Glutamatergic neuron (in vitro differentiated cells): ENCODE data around the gene HMX2. TPM values are rescaled to one million over a fixed set of nuclear protein-coding genes. Genes with fewer than 3 reads are reported as not detected.

Experiments
- DNase-seq: peaks from one replicate; pipeline ENCODE4 v3.0.0; 2022
- H3K27ac Mint-ChIP-seq: one replicate; pipeline ENCODE4 v1.8.0; 2020; ENCODE audit warnings: mild to moderate bottlenecking, mixed read lengths, inconsistent platforms; ENCODE audit not compliant: unreplicated experiment
- H3K27me3 Mint-ChIP-seq: one replicate; pipeline ENCODE4 v1.8.0; 2020; ENCODE audit warnings: mild to moderate bottlenecking, moderate library complexity, mixed read lengths, inconsistent platforms; ENCODE audit not compliant: unreplicated experiment
- H3K36me3 Mint-ChIP-seq: one replicate; pipeline ENCODE4 v1.8.0; 2020; ENCODE audit warnings: mild to moderate bottlenecking, mixed read lengths, inconsistent platforms; ENCODE audit not compliant: unreplicated experiment
- H3K4me1 Mint-ChIP-seq: one replicate; pipeline ENCODE4 v1.8.0; 2020; ENCODE audit warnings: mild to moderate bottlenecking, low read depth, mixed read lengths, inconsistent platforms; ENCODE audit not compliant: unreplicated experiment
- H3K4me3 Mint-ChIP-seq: one replicate; pipeline ENCODE4 v1.8.0; 2020; ENCODE audit warnings: mild to moderate bottlenecking, mixed read lengths, inconsistent platforms; ENCODE audit not compliant: unreplicated experiment
- H3K9me3 Mint-ChIP-seq: one replicate; pipeline ENCODE4 v1.8.0; 2020; ENCODE audit warnings: mild to moderate bottlenecking, moderate library complexity, mixed read lengths, inconsistent platforms; ENCODE audit not compliant: unreplicated experiment
- total RNA-seq: library from RNA; stranded (reverse); fragmentation: NEBNext Ultra II Directional; extraction: Animal tissue kit (Norgen Biotek cat#: 25700); gene quantifications from one replicate; pipeline ENCODE4 v1.2.1, GENCODE V29; 2021; ENCODE audit not compliant: unreplicated experiment
- TF ChIP-seq, protein P1 (sequence below): fragments of 200-600 bp; sonication (generic); IDR thresholded peaks from one replicate; pipeline ENCODE4 v1.5.0; 2021; ENCODE audit not compliant: partially characterized antibody, unreplicated experiment

HMX2 gene
- total RNA-seq, 1 donor from 2014 or later = not detected

DNA sequence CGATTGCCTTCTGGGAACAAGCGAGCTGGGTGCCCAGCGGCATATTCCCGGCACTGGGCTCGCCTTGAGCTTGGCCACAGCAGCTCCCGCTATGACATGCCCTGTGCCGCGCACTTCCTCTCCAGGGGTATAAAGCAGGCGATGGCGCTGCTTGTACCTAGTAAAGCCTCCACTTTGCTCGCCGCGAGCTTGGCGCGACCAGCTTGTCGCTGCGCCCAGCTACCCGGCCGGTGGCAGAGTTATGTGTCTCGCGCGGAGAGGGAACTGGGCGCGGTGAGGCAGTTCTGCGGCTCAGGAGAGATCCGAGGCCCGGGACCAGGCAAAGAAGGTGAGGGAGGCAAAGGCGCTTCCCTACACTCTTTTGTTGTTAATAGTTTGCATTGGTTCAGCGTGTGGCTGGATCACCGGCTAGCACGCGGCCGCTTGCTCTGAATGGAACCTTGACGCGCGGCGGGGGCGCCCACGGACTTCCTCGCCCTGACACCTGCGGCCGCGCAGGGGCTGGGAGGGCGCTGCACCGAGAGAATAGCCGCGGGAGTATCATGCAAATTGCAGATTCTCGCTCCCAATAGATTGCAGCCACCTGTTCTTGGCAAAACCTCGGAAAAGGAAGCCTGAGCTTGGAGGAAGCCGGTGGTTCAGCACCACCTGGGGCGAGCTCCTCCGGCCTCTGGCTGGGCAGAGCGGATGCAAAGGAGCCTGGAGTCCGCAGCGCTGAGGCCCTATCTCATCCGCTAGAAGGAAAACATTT lies 3.2 kb downstream of the HMX2 start:
- Mint-ChIP-seq H3K27ac (no peak overlapping the region), H3K9me3 (peaks cover 12% of the 10 kb centered on the region), H3K27me3 (peaks cover 27% of the 10 kb centered on the region), H3K4me1 (peaks cover 18% of the 10 kb centered on the region), H3K36me3 (no peaks in the 10 kb centered on the region), H3K4me3 (peak overlapping the region; percentile 80)
- peak; percentile 54 for DNase-seq
- TF ChIP-seq, protein P1, sequence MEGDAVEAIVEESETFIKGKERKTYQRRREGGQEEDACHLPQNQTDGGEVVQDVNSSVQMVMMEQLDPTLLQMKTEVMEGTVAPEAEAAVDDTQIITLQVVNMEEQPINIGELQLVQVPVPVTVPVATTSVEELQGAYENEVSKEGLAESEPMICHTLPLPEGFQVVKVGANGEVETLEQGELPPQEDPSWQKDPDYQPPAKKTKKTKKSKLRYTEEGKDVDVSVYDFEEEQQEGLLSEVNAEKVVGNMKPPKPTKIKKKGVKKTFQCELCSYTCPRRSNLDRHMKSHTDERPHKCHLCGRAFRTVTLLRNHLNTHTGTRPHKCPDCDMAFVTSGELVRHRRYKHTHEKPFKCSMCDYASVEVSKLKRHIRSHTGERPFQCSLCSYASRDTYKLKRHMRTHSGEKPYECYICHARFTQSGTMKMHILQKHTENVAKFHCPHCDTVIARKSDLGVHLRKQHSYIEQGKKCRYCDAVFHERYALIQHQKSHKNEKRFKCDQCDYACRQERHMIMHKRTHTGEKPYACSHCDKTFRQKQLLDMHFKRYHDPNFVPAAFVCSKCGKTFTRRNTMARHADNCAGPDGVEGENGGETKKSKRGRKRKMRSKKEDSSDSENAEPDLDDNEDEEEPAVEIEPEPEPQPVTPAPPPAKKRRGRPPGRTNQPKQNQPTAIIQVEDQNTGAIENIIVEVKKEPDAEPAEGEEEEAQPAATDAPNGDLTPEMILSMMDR = no peak

DNA sequence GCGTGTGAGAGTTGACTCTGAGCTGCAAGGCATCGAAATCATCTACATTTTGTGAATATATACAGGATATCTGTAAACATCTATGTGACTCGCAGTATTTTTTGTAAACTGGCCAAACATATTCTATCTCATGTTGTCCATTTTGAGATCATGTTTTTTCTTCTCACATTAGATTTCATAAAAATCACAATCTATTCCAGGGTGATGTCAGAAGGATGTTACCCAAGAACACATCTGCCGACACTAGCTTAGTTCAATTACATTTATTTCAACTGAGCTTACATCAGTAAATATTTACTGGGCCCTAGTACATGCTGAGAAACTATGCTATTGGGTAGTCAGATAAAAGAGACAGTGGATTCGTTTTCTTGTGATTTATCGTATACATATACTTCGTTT lies 3.8 kb downstream of the HMX2 start:
- H3K27ac Mint-ChIP-seq = no peak overlapping the region
- H3K9me3 Mint-ChIP-seq = peaks cover 12% of the 10 kb centered on the region
- H3K27me3 Mint-ChIP-seq = peaks cover 25% of the 10 kb centered on the region
- DNase-seq = no peak
- no peaks in the 10 kb centered on the region for H3K36me3 Mint-ChIP-seq
- H3K4me3 Mint-ChIP-seq = peak overlapping the region; percentile 63
- TF ChIP-seq, protein P1 = no peak
- peaks cover 16% of the 10 kb centered on the region for H3K4me1 Mint-ChIP-seq

DNA sequence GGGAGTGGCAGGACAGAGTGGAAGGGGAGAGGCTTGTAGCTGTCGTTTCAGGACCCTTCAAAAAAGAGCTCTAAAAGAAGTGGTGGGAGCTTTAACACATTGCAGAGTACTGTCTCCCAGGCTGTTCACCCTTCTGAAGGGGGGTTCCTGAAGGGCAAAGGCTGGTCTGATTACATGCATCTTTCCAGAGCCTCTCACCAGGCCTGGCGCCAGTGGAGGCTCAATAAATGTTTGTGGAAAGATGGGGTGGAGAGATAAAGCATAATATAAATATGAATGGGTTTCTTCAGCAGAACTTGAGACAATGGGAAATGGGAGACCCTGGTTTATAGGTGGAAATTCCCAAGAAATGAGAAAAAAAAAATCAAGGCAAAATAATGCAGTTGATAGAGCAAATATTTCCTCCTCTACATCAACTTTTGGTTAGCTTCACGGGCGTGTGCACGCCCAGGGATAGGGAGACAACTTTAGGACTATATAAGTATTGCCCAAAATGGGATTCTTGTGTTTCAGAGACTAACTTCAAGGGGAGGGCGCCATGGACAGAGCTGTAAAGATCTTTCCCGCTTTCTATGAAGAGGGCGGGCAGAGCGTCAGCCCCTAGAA lies 5.7 kb downstream of the HMX2 start:
- peaks cover 12% of the 10 kb centered on the region for H3K4me1 Mint-ChIP-seq
- no peaks in the 10 kb centered on the region for H3K36me3 Mint-ChIP-seq
- H3K9me3 Mint-ChIP-seq = peaks cover 12% of the 10 kb centered on the region
- peak overlapping the region; percentile 98 for H3K4me3 Mint-ChIP-seq
- H3K27ac Mint-ChIP-seq = peak overlapping the region; percentile 92
- H3K27me3 Mint-ChIP-seq = peaks cover 18% of the 10 kb centered on the region
- TF ChIP-seq, protein P1 = no peak
- DNase-seq = no peak

DNA sequence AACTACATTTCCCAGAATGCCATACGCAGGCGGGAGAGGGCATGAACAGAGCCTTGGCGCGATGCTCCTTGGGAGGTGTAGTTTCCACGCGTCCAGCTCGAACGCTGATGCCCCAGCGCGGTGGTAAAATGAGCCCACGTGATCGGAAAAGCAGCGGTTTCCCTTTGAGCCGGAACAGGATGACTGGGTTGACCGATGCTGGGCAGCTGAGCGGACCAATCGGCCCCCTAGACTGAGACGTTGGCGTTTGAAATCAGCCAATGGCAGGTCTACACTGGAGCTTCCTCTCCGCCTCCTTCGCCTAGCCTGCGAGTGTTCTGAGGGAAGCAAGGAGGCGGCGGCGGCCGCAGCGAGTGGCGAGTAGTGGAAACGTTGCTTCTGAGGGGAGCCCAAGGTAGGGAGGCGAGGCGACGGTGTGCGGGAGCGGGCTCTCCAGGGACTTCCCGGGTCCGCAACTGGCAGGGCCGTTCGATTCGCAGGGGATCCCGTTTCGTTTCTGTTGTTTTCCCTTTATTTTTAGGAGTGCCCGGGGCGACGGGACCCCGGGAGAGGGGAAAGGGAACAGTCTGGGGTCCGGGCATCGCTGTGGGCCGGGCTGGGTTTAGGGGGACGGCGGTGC lies 6.3 kb downstream of the HMX2 start, which contains the start of gene BUB3:
TSS of gene BUB3 (plus strand) at position 311 of the 619 bp plus-strand sequence. CDS start 516 bp downstream, outside the sequence.
- Mint-ChIP-seq H3K36me3 (no peaks in the 10 kb centered on the region), H3K27ac (peak within 1 kb of the TSS; percentile 92), H3K4me1 (peaks cover 9% of the 10 kb centered on the region), H3K27me3 (peaks cover 13% of the 10 kb centered on the region), H3K4me3 (peak within 1 kb of the TSS; percentile 98), H3K9me3 (peaks cover 8% of the 10 kb centered on the region)
- TF ChIP-seq, protein P1 = no peak
- DNase-seq = peak; percentile 92
